ENCODE measurements around the gene MCOLN3.

The MCOLN3 gene

GRCh38 chr1:85070972-85071492 lies 22.7 kb upstream of the MCOLN3 start:
- Histone ChIP-seq H3K36me3 (replicated peaks) (no peaks in the 10 kb centered on the region), H3K27ac (no peak overlapping the region), H3K27me3 (replicated peaks) (no peaks in the 10 kb centered on the region), H3K4me3 (ENCODE audit: low read depth, low read length) (no peak overlapping the region)
- in situ Hi-C loops (cut with HindIII; ENCODE audit: low pct_ligation_motif_present, low sequenced_read_pairs), result no loop called here
- no peak for DNase-seq
- no peak for TF ChIP-seq CTCF (IDR thresholded peaks at IDR 0.05; ENCODE audit: low read depth, low read length, missing control alignments)

- Histone ChIP-seq H3K4me3 (ENCODE audit: low read depth, low read length) (no peak overlapping the region), H3K36me3 (replicated peaks) (no peaks in the 10 kb centered on the region), H3K27ac (no peak overlapping the region), H3K27me3 (replicated peaks) (no peaks in the 10 kb centered on the region)
- in situ Hi-C loops (cut with HindIII; ENCODE audit: low pct_ligation_motif_present, low sequenced_read_pairs), result no loop called here
- no peak for TF ChIP-seq CTCF (IDR thresholded peaks at IDR 0.05; ENCODE audit: low read depth, low read length, missing control alignments)
- no peak for DNase-seq
Observed at GRCh38 chr1:85068846-85069245, 20.5 kb upstream of the MCOLN3 start.

- DNase-seq, result no peak
- TF ChIP-seq CTCF (IDR thresholded peaks at IDR 0.05; ENCODE audit: low read depth, low read length, missing control alignments), result no peak
- Histone ChIP-seq H3K27ac (no peak overlapping the region), H3K27me3 (replicated peaks) (no peaks in the 10 kb centered on the region), H3K36me3 (replicated peaks) (no peaks in the 10 kb centered on the region), H3K4me3 (ENCODE audit: low read depth, low read length) (no peak overlapping the region)
- in situ Hi-C loops (cut with HindIII; ENCODE audit: low pct_ligation_motif_present, low sequenced_read_pairs), result no loop called here
Observed at GRCh38 chr1:85065550-85065949, 17.2 kb upstream of the MCOLN3 start.

GRCh38 chr1:85062425-85063026 lies 14.2 kb upstream of the MCOLN3 start:
- no peak for DNase-seq
- in situ Hi-C loops (cut with HindIII; ENCODE audit: low pct_ligation_motif_present, low sequenced_read_pairs), result no loop called here
- TF ChIP-seq CTCF (IDR thresholded peaks at IDR 0.05; ENCODE audit: low read depth, low read length, missing control alignments), result no peak

GRCh38 chr1:85061711-85062424 lies 13.6 kb upstream of the MCOLN3 start:
- TF ChIP-seq CTCF (IDR thresholded peaks at IDR 0.05; ENCODE audit: low read depth, low read length, missing control alignments), result no peak
- Histone ChIP-seq H3K36me3 (replicated peaks) (no peaks in the 10 kb centered on the region), H3K4me3 (ENCODE audit: low read depth, low read length) (peak overlapping the region; percentile 64), H3K27me3 (replicated peaks) (no peaks in the 10 kb centered on the region), H3K27ac (peak overlapping the region; percentile 83)
- in situ Hi-C loops (cut with HindIII; ENCODE audit: low pct_ligation_motif_present, low sequenced_read_pairs), result no loop called here
- DNase-seq, result peak; percentile 99

More at GRCh38 chr1:85062425-85063026, 14.2 kb upstream of the MCOLN3 start:
- Histone ChIP-seq H3K27me3 (replicated peaks) (no peaks in the 10 kb centered on the region), H3K4me3 (ENCODE audit: low read depth, low read length) (peak overlapping the region; percentile 64), H3K27ac (peak overlapping the region; percentile 83), H3K36me3 (replicated peaks) (no peaks in the 10 kb centered on the region)
